H1 (cell line): ENCODE measurements around the gene GPC6. TPM values are rescaled to one million over a fixed set of nuclear protein-coding genes. Genes with fewer than 3 reads are reported as not detected.

Experiments
- CREB1 ChIP-seq: IDR thresholded peaks from 2 replicates; pipeline ENCODE4 v1.6.1; 2012; ENCODE audit warnings: inconsistent platforms
- EZH2 ChIP-seq: fragments of 200-600 bp; sonication (generic); IDR thresholded peaks from 2 replicates; pipeline ENCODE4 v1.7.1; 2012; ENCODE audit warnings: low read depth, mild to moderate bottlenecking, moderate library complexity, low read length, inconsistent platforms; ENCODE audit not compliant: severe bottlenecking
- POU5F1 ChIP-seq: IDR thresholded peaks from 2 replicates; pipeline ENCODE4 v1.6.1; 2011; ENCODE audit warnings: low read depth, mild to moderate bottlenecking, low read length, moderate library complexity
- RNF2 ChIP-seq: fragments of 200-900, 300-1000 bp; sonication (generic); IDR thresholded peaks from 2 replicates; pipeline ENCODE4 v1.7.1; 2016; ENCODE audit warnings: borderline replicate concordance, low read depth, mild to moderate bottlenecking, antibody characterized with exemption, low read length; ENCODE audit not compliant: poor library complexity, severe bottlenecking; ENCODE audit errors: missing control alignments
- RXRA ChIP-seq: IDR thresholded peaks from 2 replicates; pipeline ENCODE4 v1.6.1; 2011; ENCODE audit warnings: low read depth, mild to moderate bottlenecking, low read length, moderate library complexity; ENCODE audit not compliant: insufficient read depth
- SAP30 ChIP-seq: fragments of 300-600 bp; sonication (generic); IDR thresholded peaks from 2 replicates; pipeline ENCODE4 v1.7.1; 2012; ENCODE audit warnings: low read length, moderate library complexity, mild to moderate bottlenecking, inconsistent platforms; ENCODE audit not compliant: insufficient read depth, insufficient replicate concordance
- polyA plus RNA-seq, 7 experiments: library from polyadenylated mRNA; depleted of rRNA in 3 of 7; stranded (reverse) in 5 of 7; unstranded in 2 of 7; fragments of >200 nt in 5 of 7; fragments of 200-250 nt in 2 of 7; gene quantifications; 1 replicate in 5 of 7; 2 replicates in 1 of 7; 4 replicates in 1 of 7; pipeline versions ENCODE4 v1.2.1 to v1.2.3, GENCODE V29; 2011 to 2013; ENCODE audit warnings: missing spikeins in 2 of 7, mixed read lengths in 2 of 7
- total RNA-seq: library from RNA; stranded (reverse); fragmentation: NEBNext Ultra II Directional; extraction: Animal tissue kit (Norgen Biotek cat#: 25700); gene quantifications from 2 replicates; pipeline ENCODE4 v1.2.1, GENCODE V29; 2021

GPC6 gene
- total and polyA plus RNA-seq, 2 of the 8 experiments (the other 6 are each of a cell fraction or from before 2014, with no cell fraction given) = 5.4 to 12.0 TPM

GRCh38 chr13:94311893-94312292, 1085.3 kb downstream of the GPC6 start (continued):
- TF ChIP-seq CREB1 (no peak), RNF2 (no peak), SAP30 (no peak), POU5F1 (no peak), RXRA (no peak), EZH2 (no peak)
